CD8-positive, alpha-beta memory T cell (primary cell): ENCODE results near the gene ROGDI. TPM values are rescaled to one million over a fixed set of nuclear protein-coding genes. Genes with fewer than 3 reads are reported as not detected.
"Not testable (repeated sequence)": the region's sequence is repeated elsewhere in the genome, so short reads cannot be mapped to it uniquely, and the experiment has no call there.

Experiments used
- CTCF ChIA-PET: fragments of 350-600 bp; sonication (Branson Sonifier 250); formaldehyde crosslinking; loops from one replicate; lab custom pipeline; 2021; ENCODE audit warnings: antibody characterized with exemption; lab: Charles Lee
- POLR2A ChIA-PET: fragments of 350-600 bp; sonication (Branson Sonifier 250); formaldehyde crosslinking; loops from one replicate; lab custom pipeline; 2021; ENCODE audit warnings: antibody characterized with exemption; lab: Charles Lee
- DNase-seq, 5 donors: peaks; one replicate each; pipeline versions ENCODE4 v3.0.0 to v3.0.0-alpha.2; 2020 to 2022; ENCODE audit warnings: mixed read lengths in 1 of 5
- H3K27ac ChIP-seq: one replicate; pipeline ENCODE4 v1.7.0; 2013; ENCODE audit warnings: low read depth, mild to moderate bottlenecking, low read length, moderate library complexity
- H3K27me3 ChIP-seq: 2 replicates; pipeline ENCODE4 v1.7.0; 2013; ENCODE audit warnings: low read length, mild to moderate bottlenecking; ENCODE audit not compliant: insufficient read depth, poor library complexity, severe bottlenecking
- H3K36me3 ChIP-seq: 2 replicates; pipeline ENCODE4 v1.7.0; 2013; ENCODE audit warnings: mild to moderate bottlenecking, low read length, moderate library complexity; ENCODE audit not compliant: insufficient read depth
- H3K4me1 ChIP-seq: 2 replicates; pipeline ENCODE4 v1.7.0; 2013; ENCODE audit warnings: mild to moderate bottlenecking, low read length, moderate library complexity; ENCODE audit not compliant: insufficient read depth
- H3K4me3 ChIP-seq: 2 replicates; pipeline ENCODE4 v1.7.0; 2013; ENCODE audit warnings: mild to moderate bottlenecking, low read length
- H3K9me3 ChIP-seq: 2 replicates; pipeline ENCODE4 v1.7.0; 2013; ENCODE audit warnings: mild to moderate bottlenecking, low read length
- H3K27ac Mint-ChIP-seq, 8 donors: one replicate each; pipeline ENCODE4 v1.8.0; 2020 to 2021; ENCODE audit warnings: mixed read lengths in 8 of 8, mild to moderate bottlenecking in 6 of 8, inconsistent platforms in 3 of 8, moderate library complexity in 3 of 8
- H3K27me3 Mint-ChIP-seq, 2 donors: one replicate each; pipeline ENCODE4 v1.8.0; 2020 to 2021; ENCODE audit warnings: mixed read lengths in 2 of 2, mild to moderate bottlenecking in 1 of 2, moderate library complexity in 1 of 2
- H3K36me3 Mint-ChIP-seq, 3 donors: one replicate each; pipeline ENCODE4 v1.8.0; 2020 to 2021; ENCODE audit warnings: mixed read lengths in 3 of 3, inconsistent platforms in 1 of 3, mild to moderate bottlenecking in 1 of 3
- H3K4me1 Mint-ChIP-seq, 3 donors: one replicate each; pipeline ENCODE4 v1.8.0; 2020 to 2021; ENCODE audit warnings: mixed read lengths in 3 of 3, inconsistent platforms in 1 of 3, mild to moderate bottlenecking in 1 of 3
- H3K4me3 Mint-ChIP-seq, 7 donors: one replicate each; pipeline ENCODE4 v1.8.0; 2020 to 2021; ENCODE audit warnings: mixed read lengths in 7 of 7, mild to moderate bottlenecking in 6 of 7, moderate library complexity in 4 of 7, inconsistent platforms in 2 of 7
- H3K9me3 Mint-ChIP-seq, 5 donors: one replicate each; pipeline ENCODE4 v1.8.0; 2020 to 2022; ENCODE audit warnings: mixed read lengths in 5 of 5, mild to moderate bottlenecking in 3 of 5, moderate library complexity in 2 of 5, inconsistent platforms in 1 of 5
- polyA plus RNA-seq: library from polyadenylated mRNA; unstranded; fragments of 300-500 nt; fragmentation: Illumina TruSeq; gene quantifications from one replicate; pipeline ENCODE4 v1.2.3, GENCODE V29; 2021
- total RNA-seq, 2 experiments: library from RNA; stranded (reverse); gene quantifications; one replicate each; pipeline ENCODE4 v1.2.3, GENCODE V29; 2021

Gene ROGDI
- total and polyA plus RNA-seq, 3 experiments from 2014 or later, result 7.4 to 8.1 (median 7.8) TPM

DNA sequence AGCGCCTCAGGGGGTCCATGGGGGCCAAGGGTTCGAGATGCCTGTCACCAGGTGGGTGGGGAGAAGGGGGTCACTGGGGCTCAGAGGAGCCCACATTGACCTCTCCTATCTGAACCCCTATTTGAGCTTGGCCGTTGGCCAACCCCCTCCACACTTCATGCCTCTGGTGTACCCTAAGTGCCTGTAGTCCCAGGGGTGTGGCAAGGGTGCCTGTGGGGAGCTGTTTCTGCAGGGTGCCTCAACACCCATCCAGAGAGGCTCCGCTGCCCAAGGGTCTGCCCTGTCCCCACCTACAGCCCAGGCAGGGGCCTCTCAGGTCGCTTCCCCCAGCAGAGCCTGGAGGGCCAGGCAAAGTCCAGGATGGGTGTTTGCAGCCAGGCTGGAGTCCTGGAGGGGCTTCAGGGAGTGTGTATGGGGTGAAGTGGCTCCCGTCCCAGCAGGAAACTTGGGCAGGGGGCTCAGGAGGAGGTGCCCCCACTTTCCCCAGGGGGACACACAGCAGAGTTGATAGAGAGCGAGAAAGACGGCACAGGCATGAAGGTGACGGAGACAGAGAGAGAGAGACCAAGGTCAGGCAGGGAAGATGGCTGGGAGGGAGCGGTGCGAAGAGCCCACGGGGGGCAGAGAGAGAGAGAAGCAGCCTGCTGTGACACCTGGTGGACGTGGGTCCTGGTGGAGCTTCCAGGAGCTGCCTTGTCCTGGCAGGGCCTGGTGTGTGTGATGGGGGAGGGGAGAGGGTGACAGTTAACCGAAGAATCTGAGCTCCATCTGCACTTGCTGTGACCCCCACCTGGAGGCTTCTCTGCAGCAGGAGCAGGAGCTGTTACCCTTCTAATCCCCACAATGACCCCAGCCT is 14.6 kb downstream of the ROGDI start, which contains the start of gene SEPTIN12:
Gene SEPTIN12 (minus strand): TSS at position 719 of the 856 bp plus-strand sequence. CDS start 700 bp downstream, at position 19.
- ChIA-PET CTCF (no interaction called here), POLR2A (no interaction called here)
- H3K9me3 ChIP-seq, result no peaks in the 10 kb centered on the region
- no peak within 1 kb of the TSS for H3K27ac ChIP-seq
- H3K36me3 ChIP-seq, result no peaks in the 10 kb centered on the region
- no peak within 1 kb of the TSS for H3K4me3 ChIP-seq
- H3K4me1 Mint-ChIP-seq, result peaks cover 0 to 2% (median 0%) of the 10 kb centered on the region in 3 donors
- H3K27ac Mint-ChIP-seq, result peak within 1 kb of the TSS in 3 of 8 donors; percentile 11 to 22 (median 21)
- H3K27me3 Mint-ChIP-seq, result peaks cover 0 to 3% of the 10 kb centered on the region in 2 donors
- H3K4me1 ChIP-seq, result no peaks in the 10 kb centered on the region
- H3K4me3 Mint-ChIP-seq, result no peak within 1 kb of the TSS
- H3K27me3 ChIP-seq, result no peaks in the 10 kb centered on the region
- no peaks in the 10 kb centered on the region for H3K36me3 Mint-ChIP-seq
- no peaks in the 10 kb centered on the region for H3K9me3 Mint-ChIP-seq
- no peak for DNase-seq

- Histone ChIP-seq H3K4me3 (no peak overlapping the region), H3K36me3 (no peaks in the 10 kb centered on the region), H3K9me3 (no peaks in the 10 kb centered on the region), H3K27me3 (no peaks in the 10 kb centered on the region), H3K27ac (no peak overlapping the region), H3K4me1 (no peaks in the 10 kb centered on the region)
- ChIA-PET CTCF (no interaction called here), POLR2A (no interaction called here)
- peak overlapping the region in 1 of 8 donors; percentile 22 for H3K27ac Mint-ChIP-seq
- no peak overlapping the region for H3K4me3 Mint-ChIP-seq
- DNase-seq, result no peak
- no peaks in the 10 kb centered on the region for H3K36me3 Mint-ChIP-seq
- peaks cover 0 to 3% of the 10 kb centered on the region in 2 donors for H3K27me3 Mint-ChIP-seq
- peaks cover 0 to 2% (median 0%) of the 10 kb centered on the region in 3 donors for H3K4me1 Mint-ChIP-seq
- no peaks in the 10 kb centered on the region for H3K9me3 Mint-ChIP-seq
Measured at GRCh38 chr16:4787068-4787467, 15.4 kb downstream of the ROGDI start.

DNA sequence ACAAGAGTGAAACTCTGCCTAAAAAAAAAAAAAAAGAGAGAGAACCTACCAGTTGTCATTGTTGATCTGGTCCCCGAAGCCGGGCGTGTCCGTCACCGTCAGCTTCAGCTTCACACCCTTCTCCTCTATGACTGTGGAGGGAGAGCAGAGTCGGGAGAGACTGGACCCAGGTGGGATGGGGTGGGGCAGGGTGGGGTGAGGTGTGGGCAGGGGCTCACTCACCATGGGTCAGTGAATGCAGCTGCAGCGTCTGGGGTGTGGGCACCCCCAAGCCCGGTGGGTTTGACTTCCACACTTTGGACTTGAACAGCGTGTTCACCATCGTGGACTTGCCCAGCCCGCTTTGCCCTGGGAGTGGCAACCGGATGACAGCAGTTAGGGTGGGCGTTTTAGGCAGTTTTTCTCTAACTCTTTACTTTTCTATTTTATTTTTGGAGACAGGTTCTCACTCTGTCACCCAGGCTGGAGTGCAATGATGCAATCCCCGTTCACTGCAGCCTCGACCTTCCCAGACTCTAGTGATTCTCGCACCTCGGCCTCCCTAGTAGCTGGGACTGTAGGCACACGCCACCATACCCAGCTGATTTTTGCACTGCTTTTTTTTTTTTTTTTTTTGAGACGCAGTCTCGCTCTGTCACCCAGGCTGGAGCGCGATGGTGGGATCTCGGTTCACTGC is 16.5 kb downstream of the ROGDI start:
- POLR2A ChIA-PET, result no interaction called here

DNA sequence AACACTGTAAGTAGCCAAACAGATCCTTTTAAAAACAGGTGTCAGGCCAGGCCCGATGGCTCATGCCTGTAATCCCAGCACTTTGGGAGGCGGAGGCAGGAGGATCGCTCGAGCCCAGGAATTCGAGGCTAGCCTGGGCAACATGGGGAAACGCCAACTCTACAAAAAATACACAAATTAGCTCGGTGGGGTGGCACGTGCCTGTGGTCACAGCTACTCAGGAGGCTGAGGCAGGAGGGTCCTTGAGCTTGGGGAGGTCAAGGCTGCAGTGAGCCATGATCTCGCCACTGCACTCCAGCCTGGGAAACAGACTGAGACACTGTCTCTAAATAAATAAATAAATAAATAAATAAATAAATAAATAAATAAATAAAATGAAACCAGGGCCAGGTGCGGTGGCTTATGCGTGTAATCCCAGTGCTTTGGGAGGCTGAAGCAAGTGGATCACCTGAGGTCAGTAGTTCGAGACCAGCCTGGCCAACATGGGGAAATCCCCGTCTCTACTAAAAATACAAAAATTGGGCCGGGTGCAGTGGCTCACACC is 17.9 kb downstream of the ROGDI start:
- H3K27me3 ChIP-seq, H3K9me3 ChIP-seq, H3K4me1 Mint-ChIP-seq, H3K36me3 ChIP-seq, H3K27ac ChIP-seq, H3K36me3 Mint-ChIP-seq, H3K27ac Mint-ChIP-seq, H3K4me3 ChIP-seq, DNase-seq, H3K27me3 Mint-ChIP-seq, POLR2A ChIA-PET, CTCF ChIA-PET, H3K9me3 Mint-ChIP-seq, H3K4me1 ChIP-seq: not testable (repeated sequence)
- H3K4me3 Mint-ChIP-seq, result peak overlapping the region in 1 of 7 donors; percentile 41

More for the DNA sequence above, 16.5 kb downstream of the ROGDI start:
- Histone ChIP-seq H3K4me1 (no peaks in the 10 kb centered on the region), H3K36me3 (no peaks in the 10 kb centered on the region), H3K9me3 (no peaks in the 10 kb centered on the region), H3K27ac (no peak overlapping the region), H3K27me3 (no peaks in the 10 kb centered on the region), H3K4me3 (no peak overlapping the region)
- Mint-ChIP-seq H3K9me3 (no peaks in the 10 kb centered on the region), H3K4me1 (peaks cover 0 to 2% (median 0%) of the 10 kb centered on the region in 3 donors), H3K27me3 (peaks cover 0 to under 1% of the 10 kb centered on the region in 2 donors), H3K27ac (no peak overlapping the region), H3K36me3 (no peaks in the 10 kb centered on the region), H3K4me3 (no peak overlapping the region)
- no peak for DNase-seq
- CTCF ChIA-PET, result no interaction called here

GRCh38 chr16:4783951-4784336 is 18.5 kb downstream of the ROGDI start:
- ChIA-PET POLR2A (no interaction called here), CTCF (no interaction called here)
- no peak overlapping the region for H3K27ac Mint-ChIP-seq
- H3K27me3 ChIP-seq, result no peaks in the 10 kb centered on the region
- H3K4me3 Mint-ChIP-seq, result no peak overlapping the region
- H3K36me3 Mint-ChIP-seq, result no peaks in the 10 kb centered on the region
- no peaks in the 10 kb centered on the region for H3K9me3 Mint-ChIP-seq
- H3K27ac ChIP-seq, result no peak overlapping the region
- no peaks in the 10 kb centered on the region for H3K4me1 ChIP-seq
- peaks cover 0 to 2% (median 0%) of the 10 kb centered on the region in 3 donors for H3K4me1 Mint-ChIP-seq
- no peaks in the 10 kb centered on the region for H3K27me3 Mint-ChIP-seq
- H3K9me3 ChIP-seq, result no peaks in the 10 kb centered on the region
- H3K36me3 ChIP-seq, result no peaks in the 10 kb centered on the region
- DNase-seq, result no peak
- H3K4me3 ChIP-seq, result no peak overlapping the region

- H3K36me3 ChIP-seq, result no peaks in the 10 kb centered on the region
- H3K4me1 Mint-ChIP-seq, result no peaks in the 10 kb centered on the region
- H3K27ac ChIP-seq, result no peak overlapping the region
- no peaks in the 10 kb centered on the region for H3K27me3 Mint-ChIP-seq
- peak overlapping the region in 1 of 8 donors; percentile 13 for H3K27ac Mint-ChIP-seq
- ChIA-PET POLR2A (no interaction called here), CTCF (no interaction called here)
- H3K9me3 ChIP-seq, result no peaks in the 10 kb centered on the region
- no peaks in the 10 kb centered on the region for H3K36me3 Mint-ChIP-seq
- no peaks in the 10 kb centered on the region for H3K9me3 Mint-ChIP-seq
- H3K4me3 ChIP-seq, result no peak overlapping the region
- H3K4me1 ChIP-seq, result no peaks in the 10 kb centered on the region
- no peaks in the 10 kb centered on the region for H3K27me3 ChIP-seq
- DNase-seq, result no peak
- H3K4me3 Mint-ChIP-seq, result no peak overlapping the region
Measured at GRCh38 chr16:4783251-4783950, 19.0 kb downstream of the ROGDI start.

DNA sequence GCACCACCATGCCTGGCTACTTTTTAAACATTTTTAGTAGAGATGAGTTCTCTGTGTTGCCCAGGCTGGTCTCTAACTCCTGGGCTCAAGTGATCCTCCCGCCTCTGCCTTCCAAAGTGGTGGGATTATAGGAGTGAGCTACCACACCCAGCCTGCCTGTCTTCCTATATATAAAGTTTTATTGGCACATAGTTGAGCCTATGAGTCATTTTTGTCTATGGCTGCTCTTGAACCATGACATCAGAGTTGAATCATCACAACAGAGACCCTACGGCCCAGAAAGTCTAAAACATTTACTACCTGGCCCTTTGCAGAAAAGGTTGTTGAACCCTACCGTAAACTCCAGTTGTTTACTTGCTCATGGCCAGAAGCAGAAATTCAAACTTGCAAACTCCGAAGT is 22.2 kb downstream of the ROGDI start:
- H3K27ac Mint-ChIP-seq, result no peak overlapping the region
- H3K36me3 ChIP-seq, result no peaks in the 10 kb centered on the region
- no peaks in the 10 kb centered on the region for H3K36me3 Mint-ChIP-seq
- no peaks in the 10 kb centered on the region for H3K9me3 ChIP-seq
- no peak overlapping the region for H3K4me3 ChIP-seq
- no peaks in the 10 kb centered on the region for H3K27me3 Mint-ChIP-seq
- no peak overlapping the region for H3K4me3 Mint-ChIP-seq
- H3K27me3 ChIP-seq, result no peaks in the 10 kb centered on the region
- DNase-seq, result no peak
- ChIA-PET POLR2A (no interaction called here), CTCF (no interaction called here)
- no peaks in the 10 kb centered on the region for H3K4me1 ChIP-seq
- H3K27ac ChIP-seq, result no peak overlapping the region
- H3K9me3 Mint-ChIP-seq, result no peaks in the 10 kb centered on the region
- H3K4me1 Mint-ChIP-seq, result no peaks in the 10 kb centered on the region

GRCh38 chr16:4778050-4778392 is 24.4 kb downstream of the ROGDI start:
- Histone ChIP-seq H3K4me3 (no peak overlapping the region), H3K4me1 (no peaks in the 10 kb centered on the region), H3K27ac (no peak overlapping the region), H3K36me3 (no peaks in the 10 kb centered on the region), H3K27me3 (no peaks in the 10 kb centered on the region), H3K9me3 (no peaks in the 10 kb centered on the region)
- ChIA-PET POLR2A (no interaction called here), CTCF (no interaction called here)
- Mint-ChIP-seq H3K27me3 (no peaks in the 10 kb centered on the region), H3K4me3 (no peak overlapping the region), H3K27ac (no peak overlapping the region), H3K9me3 (no peaks in the 10 kb centered on the region), H3K4me1 (no peaks in the 10 kb centered on the region), H3K36me3 (no peaks in the 10 kb centered on the region)
- no peak for DNase-seq
